ENCODE data around the gene SRBD1.

Gene SRBD1

DNA sequence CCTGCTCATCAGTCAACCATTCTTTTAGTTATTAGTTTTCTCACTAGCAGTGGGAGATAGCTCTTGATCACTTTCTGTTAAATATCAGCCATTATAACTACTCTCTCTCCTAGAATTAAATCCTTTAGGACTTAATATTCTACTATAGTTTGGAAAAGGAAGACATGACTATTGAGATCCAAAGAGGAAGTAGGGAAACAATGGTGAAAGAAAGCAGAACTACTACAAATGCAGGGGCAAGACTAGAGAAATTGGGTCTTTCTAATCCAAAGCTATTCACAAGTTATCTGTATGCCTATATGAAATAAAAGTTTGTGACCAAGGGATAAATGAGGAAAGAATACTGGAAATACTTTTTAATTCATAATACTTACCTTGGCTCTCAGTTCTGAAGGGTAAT, 65.1 kb downstream of the SRBD1 start:
- Histone ChIP-seq H3K4me1 (ENCODE audit: low read length) (peaks cover 5% of the 10 kb centered on the region; the same call in 1 of the 2 replicates), H3F3A (ENCODE audit: insufficient read depth, low read length) (no peaks in the 10 kb centered on the region), H3K9me2 (replicated peaks; ENCODE audit: insufficient read depth, low read length) (no peaks in the 10 kb centered on the region), H3K27me3 (replicated peaks; ENCODE audit: insufficient read depth, low read length) (no peaks in the 10 kb centered on the region), H3K79me2 (ENCODE audit: low read length) (no peaks in the 10 kb centered on the region), H3K36me3 (replicated peaks; ENCODE audit: insufficient read depth, low read length) (peaks cover 6% of the 10 kb centered on the region; the same call in 1 of the 2 replicates), H3K4me2 (ENCODE audit: low read depth, low read length) (no peak overlapping the region), H3K4me3 (ENCODE audit: low read length) (no peak overlapping the region), H3K9me3 (replicated peaks; ENCODE audit: insufficient read depth, low read length) (no peaks in the 10 kb centered on the region), H2AFZ (ENCODE audit: low read length) (no peak overlapping the region), H4K20me1 (ENCODE audit: insufficient read depth, low read length) (no peaks in the 10 kb centered on the region), H3K27ac (ENCODE audit: low read length) (no peak overlapping the region), H3K9ac (ENCODE audit: low read length) (no peak overlapping the region)
- no peak for DNase-seq
- no peak for TF ChIP-seq EZH2phosphoT487 (IDR thresholded peaks at IDR 0.05; ENCODE audit: low read length)
- TF ChIP-seq EZH2 (optimal IDR thresholded peaks at IDR 0.05; ENCODE audit: low read depth, low read length) = no peak

DNA sequence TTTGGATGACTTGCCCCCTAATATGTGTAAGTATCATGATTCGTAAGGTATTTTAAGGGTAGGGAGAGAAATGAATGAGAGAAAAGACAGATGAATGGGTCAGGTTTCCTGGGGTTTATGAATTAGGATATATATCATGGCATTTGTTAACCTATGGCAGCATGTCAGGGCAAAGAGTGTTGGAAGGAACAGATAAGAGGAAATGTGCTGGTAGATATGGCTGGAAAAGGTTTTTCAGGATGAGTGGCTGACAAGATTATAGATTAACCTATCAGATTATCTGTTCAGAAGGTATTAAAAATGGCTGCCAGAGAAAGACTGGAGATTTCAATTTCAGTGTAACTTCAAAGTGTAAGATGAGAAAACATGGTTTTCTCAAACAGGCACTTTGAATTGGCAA, 67.8 kb downstream of the SRBD1 start:
- Histone ChIP-seq H3K4me2 (ENCODE audit: low read depth, low read length) (no peak overlapping the region), H3K9me3 (replicated peaks; ENCODE audit: insufficient read depth, low read length) (no peaks in the 10 kb centered on the region), H3K9me2 (replicated peaks; ENCODE audit: insufficient read depth, low read length) (no peaks in the 10 kb centered on the region), H2AFZ (ENCODE audit: low read length) (no peak overlapping the region), H3K4me3 (ENCODE audit: low read length) (no peak overlapping the region), H3K27me3 (replicated peaks; ENCODE audit: insufficient read depth, low read length) (no peaks in the 10 kb centered on the region), H3K9ac (ENCODE audit: low read length) (no peak overlapping the region), H4K20me1 (ENCODE audit: insufficient read depth, low read length) (no peaks in the 10 kb centered on the region), H3K79me2 (ENCODE audit: low read length) (no peaks in the 10 kb centered on the region), H3K27ac (ENCODE audit: low read length) (no peak overlapping the region), H3F3A (ENCODE audit: insufficient read depth, low read length) (no peaks in the 10 kb centered on the region), H3K36me3 (replicated peaks; ENCODE audit: insufficient read depth, low read length) (peaks cover 6% of the 10 kb centered on the region; the same call in 1 of the 2 replicates), H3K4me1 (ENCODE audit: low read length) (peaks cover 5% of the 10 kb centered on the region; the same call in 1 of the 2 replicates)
- TF ChIP-seq EZH2 (optimal IDR thresholded peaks at IDR 0.05; ENCODE audit: low read depth, low read length) = no peak
- no peak for TF ChIP-seq EZH2phosphoT487 (IDR thresholded peaks at IDR 0.05; ENCODE audit: low read length)
- TF ChIP-seq, protein P1, sequence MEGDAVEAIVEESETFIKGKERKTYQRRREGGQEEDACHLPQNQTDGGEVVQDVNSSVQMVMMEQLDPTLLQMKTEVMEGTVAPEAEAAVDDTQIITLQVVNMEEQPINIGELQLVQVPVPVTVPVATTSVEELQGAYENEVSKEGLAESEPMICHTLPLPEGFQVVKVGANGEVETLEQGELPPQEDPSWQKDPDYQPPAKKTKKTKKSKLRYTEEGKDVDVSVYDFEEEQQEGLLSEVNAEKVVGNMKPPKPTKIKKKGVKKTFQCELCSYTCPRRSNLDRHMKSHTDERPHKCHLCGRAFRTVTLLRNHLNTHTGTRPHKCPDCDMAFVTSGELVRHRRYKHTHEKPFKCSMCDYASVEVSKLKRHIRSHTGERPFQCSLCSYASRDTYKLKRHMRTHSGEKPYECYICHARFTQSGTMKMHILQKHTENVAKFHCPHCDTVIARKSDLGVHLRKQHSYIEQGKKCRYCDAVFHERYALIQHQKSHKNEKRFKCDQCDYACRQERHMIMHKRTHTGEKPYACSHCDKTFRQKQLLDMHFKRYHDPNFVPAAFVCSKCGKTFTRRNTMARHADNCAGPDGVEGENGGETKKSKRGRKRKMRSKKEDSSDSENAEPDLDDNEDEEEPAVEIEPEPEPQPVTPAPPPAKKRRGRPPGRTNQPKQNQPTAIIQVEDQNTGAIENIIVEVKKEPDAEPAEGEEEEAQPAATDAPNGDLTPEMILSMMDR (IDR thresholded peaks at IDR 0.05; ENCODE audit: low read length) = no peak
- no peak for DNase-seq

DNA sequence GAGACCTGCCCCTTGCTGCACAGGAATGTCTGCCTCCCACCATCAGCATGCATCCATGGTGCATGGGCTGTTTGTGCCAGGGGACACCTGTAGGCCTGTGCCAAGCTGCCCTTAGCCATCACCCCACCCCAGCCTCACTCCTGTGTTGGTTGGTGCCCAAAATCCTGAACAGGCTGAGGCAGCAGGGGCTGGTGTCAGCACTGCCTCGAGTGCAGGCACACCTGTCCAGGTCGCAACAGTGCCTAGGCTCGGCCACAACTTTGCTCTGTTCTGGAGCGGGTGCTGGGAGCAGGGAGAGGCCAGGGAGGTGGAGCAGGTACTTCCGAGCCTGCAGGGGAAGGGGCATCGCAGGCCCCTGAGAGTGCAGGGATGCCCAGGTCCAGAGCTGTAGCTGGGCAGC, 69.1 kb downstream of the SRBD1 start:
- Histone ChIP-seq H3K36me3 (replicated peaks; ENCODE audit: insufficient read depth, low read length) (peaks cover 6% of the 10 kb centered on the region; the same call in 1 of the 2 replicates), H3K9me3 (replicated peaks; ENCODE audit: insufficient read depth, low read length) (no peaks in the 10 kb centered on the region), H3K4me1 (ENCODE audit: low read length) (peaks cover 5% of the 10 kb centered on the region; the same call in 1 of the 2 replicates), H3K9me2 (replicated peaks; ENCODE audit: insufficient read depth, low read length) (no peaks in the 10 kb centered on the region), H3K9ac (ENCODE audit: low read length) (no peak overlapping the region), H4K20me1 (ENCODE audit: insufficient read depth, low read length) (no peaks in the 10 kb centered on the region), H3F3A (ENCODE audit: insufficient read depth, low read length) (no peaks in the 10 kb centered on the region), H3K27me3 (replicated peaks; ENCODE audit: insufficient read depth, low read length) (no peaks in the 10 kb centered on the region), H2AFZ (ENCODE audit: low read length) (no peak overlapping the region), H3K4me3 (ENCODE audit: low read length) (no peak overlapping the region), H3K4me2 (ENCODE audit: low read depth, low read length) (no peak overlapping the region), H3K27ac (ENCODE audit: low read length) (no peak overlapping the region), H3K79me2 (ENCODE audit: low read length) (no peaks in the 10 kb centered on the region)
- no peak for DNase-seq
- TF ChIP-seq EZH2phosphoT487 (IDR thresholded peaks at IDR 0.05; ENCODE audit: low read length) = no peak
- TF ChIP-seq, protein P1 (IDR thresholded peaks at IDR 0.05; ENCODE audit: low read length) = no peak
- no peak for TF ChIP-seq EZH2 (optimal IDR thresholded peaks at IDR 0.05; ENCODE audit: low read depth, low read length)

DNA sequence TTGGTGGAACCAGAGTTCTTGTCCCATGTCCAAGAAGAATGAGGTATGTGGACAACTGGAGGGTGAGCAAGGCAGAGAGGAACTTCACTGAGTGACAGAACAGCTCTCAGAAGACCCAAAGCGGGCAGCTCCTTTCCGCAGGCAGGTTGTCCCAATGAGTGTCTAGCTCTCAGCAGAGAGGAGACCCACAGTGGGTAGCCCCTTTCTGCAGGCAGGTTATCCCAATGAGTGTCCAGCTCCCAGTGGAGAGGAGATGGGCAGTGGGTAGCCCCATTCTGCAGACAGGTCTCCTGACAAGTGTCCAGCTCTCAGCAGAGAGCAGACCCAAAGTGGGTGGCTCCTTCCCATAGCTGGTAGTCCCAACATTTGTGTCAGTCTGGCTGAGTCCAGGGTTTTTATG, 69.6 kb downstream of the SRBD1 start:
- Histone ChIP-seq H3K9ac (ENCODE audit: low read length) (no peak overlapping the region), H3K4me1 (ENCODE audit: low read length) (peaks cover 5% of the 10 kb centered on the region; the same call in 1 of the 2 replicates), H3K27me3 (replicated peaks; ENCODE audit: insufficient read depth, low read length) (no peaks in the 10 kb centered on the region), H2AFZ (ENCODE audit: low read length) (no peak overlapping the region), H3K4me2 (ENCODE audit: low read depth, low read length) (no peak overlapping the region), H3K27ac (ENCODE audit: low read length) (no peak overlapping the region), H3K9me2 (replicated peaks; ENCODE audit: insufficient read depth, low read length) (no peaks in the 10 kb centered on the region), H3F3A (ENCODE audit: insufficient read depth, low read length) (no peaks in the 10 kb centered on the region), H3K79me2 (ENCODE audit: low read length) (no peaks in the 10 kb centered on the region), H3K36me3 (replicated peaks; ENCODE audit: insufficient read depth, low read length) (peaks cover 6% of the 10 kb centered on the region; the same call in 1 of the 2 replicates), H4K20me1 (ENCODE audit: insufficient read depth, low read length) (no peaks in the 10 kb centered on the region), H3K4me3 (ENCODE audit: low read length) (no peak overlapping the region), H3K9me3 (replicated peaks; ENCODE audit: insufficient read depth, low read length) (no peaks in the 10 kb centered on the region)
- no peak for DNase-seq
- TF ChIP-seq EZH2phosphoT487 (IDR thresholded peaks at IDR 0.05; ENCODE audit: low read length) = no peak
- TF ChIP-seq, protein P1 (IDR thresholded peaks at IDR 0.05; ENCODE audit: low read length) = no peak

Data from MM.1S (cell line).